Measurements from ENCODE around the gene ACP1.

The ACP1 gene

GRCh38 chr2:254241-254640 lies 10.5 kb upstream of the ACP1 start:
- peaks cover 7% of the 10 kb centered on the region; the same call in 1 of the 2 replicates for H3K9me3 ChIP-seq (ENCODE audit: low read length)

GRCh38 chr2:255195-255594 lies 9.6 kb upstream of the ACP1 start:
- TF ChIP-seq CTCF (IDR thresholded peaks at IDR 0.05; ENCODE audit: low read length), result no peak
- no peak for TF ChIP-seq EZH2 (IDR thresholded peaks at IDR 0.05; ENCODE audit: borderline replicate concordance, low read length)
- Histone ChIP-seq H3K4me3 (ENCODE audit: low read depth, low read length, poor library complexity, severe bottlenecking) (no peak overlapping the region), H3K27ac (ENCODE audit: low read depth, low read length, poor library complexity, severe bottlenecking) (no peak overlapping the region)

More at GRCh38 chr2:254241-254640, 10.5 kb upstream of the ACP1 start:
- peaks cover 11% of the 10 kb centered on the region for H3K36me3 ChIP-seq (ENCODE audit: insufficient read depth, low read length)
- no peak overlapping the region for H3K4me2 ChIP-seq (ENCODE audit: low read length)
- H3K4me3 ChIP-seq (ENCODE audit: low read depth, low read length, poor library complexity, severe bottlenecking), result no peak overlapping the region
- H3K9ac ChIP-seq (ENCODE audit: low read length), result no peak overlapping the region
- H3K27ac ChIP-seq (ENCODE audit: low read depth, low read length, poor library complexity, severe bottlenecking), result no peak overlapping the region
- H3K79me2 ChIP-seq (ENCODE audit: insufficient read depth, low read length), result no peaks in the 10 kb centered on the region
- H4K20me1 ChIP-seq (ENCODE audit: insufficient read depth, low read length), result no peaks in the 10 kb centered on the region
- no peaks in the 10 kb centered on the region for H3F3A ChIP-seq (ENCODE audit: insufficient read depth, low read length)
- H3K4me1 ChIP-seq (ENCODE audit: insufficient read depth, low read length, severe bottlenecking), result no peaks in the 10 kb centered on the region
- no peaks in the 10 kb centered on the region for H3K27me3 ChIP-seq (ENCODE audit: insufficient read depth, low read length)
- TF ChIP-seq CTCF (IDR thresholded peaks at IDR 0.05; ENCODE audit: low read length), result no peak
- no peak for TF ChIP-seq EZH2 (IDR thresholded peaks at IDR 0.05; ENCODE audit: borderline replicate concordance, low read length)
- no peaks in the 10 kb centered on the region for H3K9me2 ChIP-seq (ENCODE audit: low read depth, low read length)
- no peak overlapping the region for H2AFZ ChIP-seq (ENCODE audit: low read length)

GRCh38 chr2:256094-256493 lies 8.7 kb upstream of the ACP1 start:
- no peak for TF ChIP-seq EZH2 (IDR thresholded peaks at IDR 0.05; ENCODE audit: borderline replicate concordance, low read length)
- TF ChIP-seq CTCF (IDR thresholded peaks at IDR 0.05; ENCODE audit: low read length), result no peak
- no peaks in the 10 kb centered on the region for H3F3A ChIP-seq (ENCODE audit: insufficient read depth, low read length)
- H3K9me3 ChIP-seq (ENCODE audit: low read length), result peaks cover 7% of the 10 kb centered on the region; the same call in 1 of the 2 replicates
- H3K9ac ChIP-seq (ENCODE audit: low read length), result no peak overlapping the region
- H3K9me2 ChIP-seq (ENCODE audit: low read depth, low read length), result no peaks in the 10 kb centered on the region
- peaks cover 16% of the 10 kb centered on the region for H3K36me3 ChIP-seq (ENCODE audit: insufficient read depth, low read length)
- H3K4me1 ChIP-seq (ENCODE audit: insufficient read depth, low read length, severe bottlenecking), result no peaks in the 10 kb centered on the region
- no peaks in the 10 kb centered on the region for H3K27me3 ChIP-seq (ENCODE audit: insufficient read depth, low read length)
- no peak overlapping the region for H3K4me2 ChIP-seq (ENCODE audit: low read length)
- H3K4me3 ChIP-seq (ENCODE audit: low read depth, low read length, poor library complexity, severe bottlenecking), result no peak overlapping the region
- H2AFZ ChIP-seq (ENCODE audit: low read length), result no peak overlapping the region
- H3K27ac ChIP-seq (ENCODE audit: low read depth, low read length, poor library complexity, severe bottlenecking), result no peak overlapping the region
- no peaks in the 10 kb centered on the region for H4K20me1 ChIP-seq (ENCODE audit: insufficient read depth, low read length)
- H3K79me2 ChIP-seq (ENCODE audit: insufficient read depth, low read length), result no peaks in the 10 kb centered on the region

More at GRCh38 chr2:255195-255594, 9.6 kb upstream of the ACP1 start:
- Histone ChIP-seq H3K4me2 (ENCODE audit: low read length) (no peak overlapping the region), H3K36me3 (ENCODE audit: insufficient read depth, low read length) (peaks cover 15% of the 10 kb centered on the region), H3K9me3 (ENCODE audit: low read length) (peaks cover 7% of the 10 kb centered on the region; the same call in 1 of the 2 replicates), H4K20me1 (ENCODE audit: insufficient read depth, low read length) (no peaks in the 10 kb centered on the region), H3K4me1 (ENCODE audit: insufficient read depth, low read length, severe bottlenecking) (no peaks in the 10 kb centered on the region), H3K9me2 (ENCODE audit: low read depth, low read length) (no peaks in the 10 kb centered on the region), H3K27me3 (ENCODE audit: insufficient read depth, low read length) (no peaks in the 10 kb centered on the region), H3K79me2 (ENCODE audit: insufficient read depth, low read length) (no peaks in the 10 kb centered on the region), H3F3A (ENCODE audit: insufficient read depth, low read length) (no peaks in the 10 kb centered on the region), H2AFZ (ENCODE audit: low read length) (no peak overlapping the region), H3K9ac (ENCODE audit: low read length) (no peak overlapping the region)
